GM12878 (cell line): ENCODE measurements around the gene MEIS2.

Experiments used
- CBFB ChIP-seq: IDR thresholded peaks from 2 replicates; pipeline ENCODE4 v1.6.1; 2016; ENCODE audit warnings: antibody characterized with exemption, low read depth
- CTCF ChIP-seq, 3 experiments: IDR thresholded peaks in 2 of 3; conservative IDR thresholded peaks in 1 of 3; 2 replicates each; pipeline ENCODE4 v1.5.1; 2011; ENCODE audit warnings: low read depth in 3 of 3, low read length in 3 of 3, mild to moderate bottlenecking in 3 of 3, control low read depth in 2 of 3, moderate library complexity in 2 of 3, inconsistent platforms in 1 of 3, mixed read lengths in 1 of 3; ENCODE audit not compliant: control insufficient read depth in 2 of 3, insufficient read depth in 1 of 3; ENCODE audit errors: extremely low read depth in 1 of 3
- CUX1 ChIP-seq: IDR thresholded peaks from 2 replicates; pipeline ENCODE4 v1.6.1; 2012; ENCODE audit warnings: improper control_type of control experiment, low read depth, low read length; ENCODE audit not compliant: insufficient replicate concordance
- EGR1 ChIP-seq, 2 experiments: IDR thresholded peaks; 1 replicate in 1 of 2; 2 replicates in 1 of 2; pipeline ENCODE4 v1.6.1; 2011 to 2012; ENCODE audit warnings: low read depth in 2 of 2, low read length in 2 of 2, borderline replicate concordance in 1 of 2, mild to moderate bottlenecking in 1 of 2, moderate library complexity in 1 of 2
- POLR2A ChIP-seq: IDR thresholded peaks from 2 replicates; pipeline ENCODE4 v1.6.1; 2011; ENCODE audit warnings: low read depth, mild to moderate bottlenecking, low read length
- SP1 ChIP-seq: IDR thresholded peaks from one replicate; pipeline ENCODE4 v1.6.1; 2011; ENCODE audit warnings: low read depth, low read length
- TAF1 ChIP-seq: IDR thresholded peaks from 2 replicates; pipeline ENCODE4 v1.6.1; 2011; ENCODE audit warnings: mild to moderate bottlenecking, low read depth, low read length, borderline replicate concordance
- ZNF274 ChIP-seq: IDR thresholded peaks from one replicate; pipeline ENCODE4 v1.8.0; 2011; ENCODE audit not compliant: insufficient read length, insufficient read depth

- TF ChIP-seq CBFB (no peak), POLR2A (no peak), CTCF (IDR thresholded peaks at IDR 0.05 in 2 of 3, conservative IDR thresholded peaks at IDR 0.05 in 1 of 3; ENCODE audit: control insufficient read depth in 2 of 3, extremely low read depth in 1 of 3, insufficient read depth in 1 of 3, low read depth in 3 of 3, low read length in 3 of 3) (no peak), SP1 (no peak), ZNF274 (no peak), TAF1 (no peak), CUX1 (no peak), EGR1 (IDR thresholded peaks at IDR 0.05; ENCODE audit: borderline replicate concordance in 1 of 2, low read depth in 2 of 2, low read length in 2 of 2) (no peak)
Measured at GRCh38 chr15:37070686-37071085, 29.7 kb downstream of the MEIS2 start.
